ENCODE measurements around the gene OXT.

OXT gene

DNA sequence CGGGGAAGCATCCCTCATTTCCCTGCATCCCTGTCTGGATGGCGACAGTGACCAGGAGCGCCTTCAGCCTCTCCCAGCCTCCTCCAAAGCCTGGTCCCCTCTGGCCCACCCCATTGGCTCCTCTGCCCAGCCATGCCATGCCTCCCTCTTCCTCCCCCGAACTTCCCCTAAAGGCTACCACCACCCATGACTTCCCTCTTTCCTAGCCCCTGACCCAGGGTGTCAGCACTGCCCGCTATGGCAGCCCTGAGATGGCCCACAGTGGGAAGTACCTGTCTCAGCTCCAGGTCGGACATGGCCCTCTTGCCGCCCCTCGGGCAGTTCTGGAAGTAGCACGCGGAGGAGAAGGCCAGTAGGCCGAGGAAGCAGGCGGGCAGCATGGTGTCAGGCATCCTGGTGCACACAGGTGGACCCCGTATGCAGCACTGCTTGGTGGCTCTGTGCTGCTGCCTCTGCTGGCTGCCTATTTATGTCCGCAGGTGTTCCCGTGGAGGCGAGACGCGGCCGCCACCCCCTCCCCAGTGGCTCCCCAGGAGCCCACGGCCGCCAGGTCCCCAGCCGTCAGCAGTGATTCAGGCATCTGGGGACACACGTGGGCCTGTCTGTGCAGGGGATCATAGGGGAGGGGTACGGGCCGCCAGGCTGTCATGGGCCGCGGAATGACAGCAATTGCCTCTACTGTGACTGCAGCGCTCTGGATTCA, 13.0 kb downstream of the OXT start, which contains the start of gene AVP:
TSS of gene AVP (minus strand) at position 442 of the 703 bp plus-strand sequence. CDS start at position 392, 50 bp downstream.
- no peaks in the 10 kb centered on the region for H3K36me3 ChIP-seq (ENCODE audit: control insufficient read depth, insufficient read depth, low read length)

DNA sequence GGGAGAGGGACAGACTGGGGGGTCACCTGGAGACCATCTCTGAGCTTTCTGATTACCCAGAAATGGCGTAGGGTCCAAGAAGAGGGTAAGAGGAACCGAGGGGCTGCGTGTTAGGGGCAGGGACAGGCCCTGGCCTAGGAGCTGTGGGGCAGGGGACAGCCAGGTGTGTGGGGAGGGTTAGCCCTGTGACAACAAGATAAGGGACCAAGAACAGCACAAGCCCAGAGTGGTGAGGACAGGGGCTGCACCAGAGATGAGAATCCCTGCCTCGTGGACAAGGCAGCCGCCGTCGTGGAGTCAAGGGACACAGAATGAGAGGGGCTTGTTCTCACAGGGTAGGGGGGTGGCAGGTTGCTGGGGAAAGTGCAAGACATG, 13.6 kb downstream of the OXT start:
- H3K27me3 ChIP-seq (replicated peaks; ENCODE audit: control insufficient read depth, insufficient read depth, low read length, poor library complexity, severe bottlenecking), result peaks cover 25% of the 10 kb centered on the region

More for the DNA sequence above, 13.0 kb downstream of the OXT start, which contains the start of gene AVP:
- H3K27ac ChIP-seq (ENCODE audit: insufficient read depth, low read length, poor library complexity, severe bottlenecking), result no peak within 1 kb of the TSS
- H3K9me3 ChIP-seq (ENCODE audit: control insufficient read depth, low read length), result no peaks in the 10 kb centered on the region
- peak within 1 kb of the TSS; percentile 42 for H3K4me3 ChIP-seq (ENCODE audit: insufficient read depth, low read depth, low read length, poor library complexity, severe bottlenecking)
- DNase-seq, result no peak
- peaks cover 8% of the 10 kb centered on the region for H3K4me1 ChIP-seq (ENCODE audit: control insufficient read depth, insufficient read depth, low read length, poor library complexity, severe bottlenecking)
- peaks cover 25% of the 10 kb centered on the region for H3K27me3 ChIP-seq (replicated peaks; ENCODE audit: control insufficient read depth, insufficient read depth, low read length, poor library complexity, severe bottlenecking)

DNA sequence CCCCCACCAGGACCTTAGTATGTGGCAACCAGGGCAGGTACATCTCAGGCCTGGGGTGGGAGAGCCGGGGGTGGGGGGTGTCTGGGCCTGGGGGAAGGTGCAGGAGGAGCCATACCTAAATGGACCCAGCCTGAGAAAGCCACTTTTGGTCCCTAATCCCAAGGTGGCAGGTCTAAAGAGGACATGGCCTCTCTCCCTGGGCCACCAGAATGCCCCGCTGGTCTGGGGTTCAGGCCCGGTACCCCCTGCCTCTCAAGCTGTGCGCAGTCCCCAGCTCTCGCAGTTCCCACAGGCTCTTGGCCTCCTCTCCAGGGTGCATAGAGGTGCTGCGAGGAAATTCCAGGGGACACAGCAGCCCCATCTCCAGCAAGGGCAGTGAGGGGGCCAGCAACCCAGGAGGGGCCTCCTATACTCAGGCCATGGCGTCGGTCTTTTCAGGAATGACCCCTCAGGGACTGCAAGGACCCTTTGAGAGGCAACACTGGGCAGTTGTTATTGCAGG, 14.2 kb downstream of the OXT start:
- Histone ChIP-seq H3K4me1 (ENCODE audit: control insufficient read depth, insufficient read depth, low read length, poor library complexity, severe bottlenecking) (peaks cover 8% of the 10 kb centered on the region), H3K27ac (ENCODE audit: insufficient read depth, low read length, poor library complexity, severe bottlenecking) (no peak overlapping the region), H3K9me3 (ENCODE audit: control insufficient read depth, low read length) (no peaks in the 10 kb centered on the region), H3K36me3 (ENCODE audit: control insufficient read depth, insufficient read depth, low read length) (no peaks in the 10 kb centered on the region), H3K4me3 (ENCODE audit: insufficient read depth, low read depth, low read length, poor library complexity, severe bottlenecking) (no peak overlapping the region), H3K27me3 (replicated peaks; ENCODE audit: control insufficient read depth, insufficient read depth, low read length, poor library complexity, severe bottlenecking) (peaks cover 25% of the 10 kb centered on the region)
- DNase-seq, result no peak

More for the DNA sequence above, 13.6 kb downstream of the OXT start:
- no peaks in the 10 kb centered on the region for H3K36me3 ChIP-seq (ENCODE audit: control insufficient read depth, insufficient read depth, low read length)
- no peak for DNase-seq
- no peak overlapping the region for H3K4me3 ChIP-seq (ENCODE audit: insufficient read depth, low read depth, low read length, poor library complexity, severe bottlenecking)
- peaks cover 8% of the 10 kb centered on the region for H3K4me1 ChIP-seq (ENCODE audit: control insufficient read depth, insufficient read depth, low read length, poor library complexity, severe bottlenecking)
- H3K9me3 ChIP-seq (ENCODE audit: control insufficient read depth, low read length), result no peaks in the 10 kb centered on the region
- no peak overlapping the region for H3K27ac ChIP-seq (ENCODE audit: insufficient read depth, low read length, poor library complexity, severe bottlenecking)

GRCh38 chr20:3088031-3088430, 16.6 kb downstream of the OXT start:
- Histone ChIP-seq H3K4me1 (ENCODE audit: control insufficient read depth, insufficient read depth, low read length, poor library complexity, severe bottlenecking) (peaks cover 6% of the 10 kb centered on the region), H3K27me3 (replicated peaks; ENCODE audit: control insufficient read depth, insufficient read depth, low read length, poor library complexity, severe bottlenecking) (peaks cover 10% of the 10 kb centered on the region), H3K4me3 (ENCODE audit: insufficient read depth, low read depth, low read length, poor library complexity, severe bottlenecking) (no peak overlapping the region), H3K9me3 (ENCODE audit: control insufficient read depth, low read length) (no peaks in the 10 kb centered on the region), H3K36me3 (ENCODE audit: control insufficient read depth, insufficient read depth, low read length) (no peaks in the 10 kb centered on the region), H3K27ac (ENCODE audit: insufficient read depth, low read length, poor library complexity, severe bottlenecking) (no peak overlapping the region)
- DNase-seq, result no peak

DNA sequence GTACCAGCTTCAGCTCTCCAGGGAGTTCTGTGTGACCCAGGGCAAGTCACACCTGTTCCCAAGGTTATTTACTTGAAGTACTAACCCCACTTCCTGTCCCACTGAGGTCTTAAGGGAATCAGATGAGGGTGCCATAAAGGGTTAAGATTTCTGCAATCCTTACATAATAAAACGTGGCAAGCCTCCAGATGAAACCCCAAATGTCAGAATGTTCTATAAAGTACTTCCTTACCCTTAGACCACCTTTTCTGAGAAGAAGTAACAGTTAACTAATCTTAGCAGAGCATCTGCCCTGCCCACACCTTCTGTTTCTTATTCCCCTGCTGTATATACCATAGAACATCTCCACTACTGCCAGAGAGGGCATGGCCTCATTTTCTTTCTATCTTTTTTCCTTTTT, 19.1 kb downstream of the OXT start:
- no peaks in the 10 kb centered on the region for H3K9me3 ChIP-seq (ENCODE audit: control insufficient read depth, low read length)
- peaks cover 12% of the 10 kb centered on the region for H3K4me1 ChIP-seq (ENCODE audit: control insufficient read depth, insufficient read depth, low read length, poor library complexity, severe bottlenecking)
- H3K36me3 ChIP-seq (ENCODE audit: control insufficient read depth, insufficient read depth, low read length), result no peaks in the 10 kb centered on the region
- H3K27ac ChIP-seq (ENCODE audit: insufficient read depth, low read length, poor library complexity, severe bottlenecking), result no peak overlapping the region
- no peak for DNase-seq
- no peaks in the 10 kb centered on the region for H3K27me3 ChIP-seq (replicated peaks; ENCODE audit: control insufficient read depth, insufficient read depth, low read length, poor library complexity, severe bottlenecking)
- no peak overlapping the region for H3K4me3 ChIP-seq (ENCODE audit: insufficient read depth, low read depth, low read length, poor library complexity, severe bottlenecking)

DNA sequence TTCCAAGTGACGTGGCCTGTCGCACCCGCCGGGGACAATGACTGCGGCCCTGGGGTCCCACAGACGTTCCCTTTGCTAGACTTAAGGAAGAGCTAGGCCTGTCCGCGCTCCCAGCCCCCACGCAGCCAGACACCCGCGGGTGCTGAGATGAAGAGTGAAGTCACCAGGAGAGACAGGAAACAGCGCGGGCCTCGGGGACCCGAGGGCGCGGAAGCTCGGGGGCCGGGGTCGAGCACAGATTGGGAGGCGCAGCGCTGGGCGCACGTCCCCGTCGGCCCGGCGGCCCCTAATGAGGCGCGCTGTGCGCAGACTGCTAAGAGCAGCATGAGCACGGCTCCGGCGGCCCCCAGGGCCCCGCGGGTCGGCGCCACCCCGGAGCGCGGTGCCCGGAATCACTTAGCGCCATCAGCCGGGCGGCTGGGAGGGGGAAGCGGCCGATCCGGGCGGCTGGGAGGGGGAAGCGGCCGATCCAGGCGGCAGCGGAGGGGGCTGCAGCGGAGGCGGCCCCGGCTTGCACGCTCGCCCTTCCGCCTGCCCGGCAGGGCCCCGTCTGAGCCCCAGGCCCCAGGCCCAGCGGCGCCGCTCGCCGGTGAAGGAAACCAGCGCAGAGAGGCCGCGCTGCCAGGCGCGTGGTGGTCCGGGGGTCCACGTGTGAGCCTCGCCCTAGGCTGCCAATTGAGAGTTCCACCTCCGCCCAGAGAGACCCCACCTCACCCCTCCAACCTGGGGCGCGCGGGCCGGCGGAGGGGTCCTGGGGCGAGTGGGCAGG, 21.4 kb downstream of the OXT start:
- H3K27me3 ChIP-seq (replicated peaks; ENCODE audit: control insufficient read depth, insufficient read depth, low read length, poor library complexity, severe bottlenecking), result no peaks in the 10 kb centered on the region
- no peak for DNase-seq

DNA sequence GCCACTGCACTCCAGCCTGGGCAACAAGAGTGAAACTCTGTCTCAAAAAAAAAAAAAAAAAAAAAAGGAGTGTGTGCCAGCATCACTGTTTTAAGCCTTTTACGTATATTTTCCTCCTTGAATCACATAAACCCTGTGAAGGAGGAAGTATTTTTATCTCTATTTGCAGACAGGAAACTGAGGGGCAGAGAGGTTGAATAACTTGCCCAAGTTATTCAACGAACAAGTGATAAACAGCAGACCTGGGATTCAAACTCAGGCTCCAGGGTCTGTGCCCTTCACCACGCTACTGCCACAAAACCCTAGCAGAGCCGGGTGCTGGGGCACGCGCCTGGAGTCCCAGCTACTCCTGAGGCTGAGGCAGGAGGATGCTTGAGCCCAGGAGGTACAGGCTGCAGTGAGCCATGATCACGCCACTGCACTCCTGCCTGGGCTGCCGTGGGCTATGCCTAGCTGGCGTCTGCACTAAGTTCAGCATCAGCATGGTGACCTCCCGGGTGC, 22.5 kb downstream of the OXT start:
- peak overlapping the region; percentile 35 for H3K27ac ChIP-seq (ENCODE audit: insufficient read depth, low read length, poor library complexity, severe bottlenecking)
- no peak for DNase-seq
- H3K4me3 ChIP-seq (ENCODE audit: insufficient read depth, low read depth, low read length, poor library complexity, severe bottlenecking), result no peak overlapping the region

More for the DNA sequence above, 21.4 kb downstream of the OXT start:
- no peaks in the 10 kb centered on the region for H3K36me3 ChIP-seq (ENCODE audit: control insufficient read depth, insufficient read depth, low read length)
- peak overlapping the region; percentile 46 for H3K4me3 ChIP-seq (ENCODE audit: insufficient read depth, low read depth, low read length, poor library complexity, severe bottlenecking)
- H3K9me3 ChIP-seq (ENCODE audit: control insufficient read depth, low read length), result no peaks in the 10 kb centered on the region
- peaks cover 12% of the 10 kb centered on the region for H3K4me1 ChIP-seq (ENCODE audit: control insufficient read depth, insufficient read depth, low read length, poor library complexity, severe bottlenecking)
- peak overlapping the region; percentile 57 for H3K27ac ChIP-seq (ENCODE audit: insufficient read depth, low read length, poor library complexity, severe bottlenecking)

GRCh38 chr20:3094848-3095629, 23.6 kb downstream of the OXT start:
- peaks cover 12% of the 10 kb centered on the region for H3K4me1 ChIP-seq (ENCODE audit: control insufficient read depth, insufficient read depth, low read length, poor library complexity, severe bottlenecking)

More for the DNA sequence above, 22.5 kb downstream of the OXT start:
- Histone ChIP-seq H3K36me3 (ENCODE audit: control insufficient read depth, insufficient read depth, low read length) (no peaks in the 10 kb centered on the region), H3K27me3 (replicated peaks; ENCODE audit: control insufficient read depth, insufficient read depth, low read length, poor library complexity, severe bottlenecking) (no peaks in the 10 kb centered on the region), H3K4me1 (ENCODE audit: control insufficient read depth, insufficient read depth, low read length, poor library complexity, severe bottlenecking) (peaks cover 12% of the 10 kb centered on the region), H3K9me3 (ENCODE audit: control insufficient read depth, low read length) (no peaks in the 10 kb centered on the region)

GRCh38 chr20:3100480-3100879, 29.1 kb downstream of the OXT start:
- Histone ChIP-seq H3K27me3 (replicated peaks; ENCODE audit: control insufficient read depth, insufficient read depth, low read length, poor library complexity, severe bottlenecking) (no peaks in the 10 kb centered on the region), H3K4me1 (ENCODE audit: control insufficient read depth, insufficient read depth, low read length, poor library complexity, severe bottlenecking) (peaks cover 8% of the 10 kb centered on the region), H3K9me3 (ENCODE audit: control insufficient read depth, low read length) (no peaks in the 10 kb centered on the region), H3K36me3 (ENCODE audit: control insufficient read depth, insufficient read depth, low read length) (no peaks in the 10 kb centered on the region), H3K27ac (ENCODE audit: insufficient read depth, low read length, poor library complexity, severe bottlenecking) (no peak overlapping the region), H3K4me3 (ENCODE audit: insufficient read depth, low read depth, low read length, poor library complexity, severe bottlenecking) (no peak overlapping the region)
- no peak for DNase-seq

More at GRCh38 chr20:3094848-3095629, 23.6 kb downstream of the OXT start:
- no peaks in the 10 kb centered on the region for H3K9me3 ChIP-seq (ENCODE audit: control insufficient read depth, low read length)
- DNase-seq, result no peak
- H3K36me3 ChIP-seq (ENCODE audit: control insufficient read depth, insufficient read depth, low read length), result no peaks in the 10 kb centered on the region
- H3K27me3 ChIP-seq (replicated peaks; ENCODE audit: control insufficient read depth, insufficient read depth, low read length, poor library complexity, severe bottlenecking), result no peaks in the 10 kb centered on the region
- H3K4me3 ChIP-seq (ENCODE audit: insufficient read depth, low read depth, low read length, poor library complexity, severe bottlenecking), result no peak overlapping the region
- no peak overlapping the region for H3K27ac ChIP-seq (ENCODE audit: insufficient read depth, low read length, poor library complexity, severe bottlenecking)
